ENCODE results near the gene HIF1AN.
"Not testable (repeated sequence)": the region's sequence is repeated elsewhere in the genome, so short reads cannot be mapped to it uniquely, and the experiment has no call there.

Gene HIF1AN

DNA sequence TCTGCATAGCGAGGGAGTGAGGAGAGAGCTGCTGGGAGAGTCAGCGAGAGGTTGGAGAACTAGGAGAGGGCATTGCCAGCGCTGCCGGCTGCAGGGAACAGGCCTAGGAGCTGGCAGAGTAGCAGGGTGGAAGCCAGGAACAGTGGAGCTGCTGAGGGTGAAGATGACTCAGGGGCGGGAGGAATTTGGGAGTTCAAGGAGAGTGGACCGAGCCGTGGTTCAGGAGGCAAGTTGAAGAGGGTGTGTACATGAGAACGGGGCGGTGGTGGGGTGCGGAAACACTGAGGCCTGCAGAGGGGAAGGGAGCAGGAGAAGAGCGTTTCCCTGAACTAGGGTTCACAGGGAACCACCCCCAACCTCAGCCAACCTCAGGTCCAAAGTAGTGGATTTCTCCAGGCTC, 31.5 kb downstream of the HIF1AN start:
- DNase-seq (ENCODE audit: low read depth, low spot score) = no peak

DNA sequence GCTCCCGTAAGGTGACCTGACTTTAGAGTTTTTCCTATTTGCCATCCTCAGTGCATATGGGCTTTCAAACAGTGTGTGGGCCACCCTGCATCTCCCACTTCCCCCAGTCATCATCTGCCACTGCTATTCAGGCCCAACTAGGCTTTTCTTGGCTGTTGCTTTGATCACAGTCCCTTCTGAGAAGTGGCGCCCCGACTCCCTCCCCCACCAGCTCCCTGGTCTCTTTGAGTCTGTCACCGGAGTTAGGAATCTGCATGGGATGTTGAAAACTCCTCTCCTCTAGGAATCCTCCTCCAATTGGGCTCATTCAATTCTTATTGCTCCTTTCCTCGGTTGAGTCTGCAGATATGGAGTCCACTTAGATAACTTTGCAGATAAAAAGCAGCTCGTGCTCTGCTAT, 32.1 kb downstream of the HIF1AN start:
- DNase-seq (ENCODE audit: low read depth, low spot score) = no peak

DNA sequence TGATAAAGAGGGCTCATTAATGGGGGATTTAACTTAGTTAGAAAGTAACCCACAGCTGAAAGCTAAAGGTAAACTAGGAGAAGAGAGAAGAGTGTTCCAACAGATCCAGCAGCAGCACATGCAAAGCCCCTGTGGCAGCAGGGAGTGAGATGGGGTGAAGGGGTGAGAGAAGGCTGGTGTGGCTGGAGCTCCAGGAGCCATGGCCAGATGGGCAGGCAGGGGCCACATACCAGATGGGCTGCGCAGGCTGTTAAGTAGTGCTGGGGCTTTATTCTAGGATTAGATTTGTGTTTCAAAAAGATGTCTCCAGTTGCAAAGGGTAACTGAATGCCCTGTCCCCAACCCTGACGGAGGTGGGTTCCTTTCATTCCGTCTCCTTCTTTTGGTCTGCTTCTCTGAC, 33.2 kb downstream of the HIF1AN start:
- DNase-seq (ENCODE audit: low read depth, low spot score) = no peak

DNA sequence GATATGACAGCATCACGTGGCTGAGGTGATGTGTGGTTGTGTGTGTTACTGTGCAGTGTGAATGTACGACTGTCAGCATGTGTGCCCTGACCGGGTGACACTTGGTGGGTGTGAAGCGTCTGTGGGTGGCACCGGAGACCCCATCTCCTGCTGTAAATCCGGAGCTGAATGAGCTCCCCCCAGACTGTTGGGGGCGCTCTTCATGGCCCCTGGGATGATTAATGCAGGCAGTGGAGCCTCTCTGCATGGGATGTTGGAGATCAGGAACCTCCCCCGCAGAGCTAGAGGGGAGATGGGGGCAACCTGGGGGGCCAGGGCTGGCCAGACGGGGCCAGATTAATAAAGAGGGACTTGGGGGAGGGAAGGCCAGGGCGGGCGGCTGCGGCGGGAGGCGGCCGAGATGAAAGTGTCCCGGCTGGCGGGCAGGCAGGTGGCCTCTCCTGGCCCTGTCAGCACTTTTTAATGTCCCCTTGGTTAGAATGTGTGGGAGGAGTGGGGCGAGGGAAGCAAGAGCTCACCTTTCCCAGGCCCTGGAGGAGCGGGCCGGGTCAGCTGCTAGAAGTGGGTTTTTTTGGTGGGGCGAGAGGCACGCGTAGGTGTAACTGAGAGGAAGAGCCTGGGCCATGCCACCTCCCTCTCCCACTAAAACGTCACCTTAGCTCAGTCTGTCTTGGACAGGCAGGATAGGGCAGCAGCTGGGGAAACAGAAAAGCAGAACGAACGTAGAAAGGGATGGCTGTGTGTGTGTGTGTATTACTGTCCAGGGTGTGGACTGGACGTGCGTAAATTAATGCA, 34.1 kb downstream of the HIF1AN start:
- DNase-seq (ENCODE audit: low read depth, low spot score) = peak; percentile 19

DNA sequence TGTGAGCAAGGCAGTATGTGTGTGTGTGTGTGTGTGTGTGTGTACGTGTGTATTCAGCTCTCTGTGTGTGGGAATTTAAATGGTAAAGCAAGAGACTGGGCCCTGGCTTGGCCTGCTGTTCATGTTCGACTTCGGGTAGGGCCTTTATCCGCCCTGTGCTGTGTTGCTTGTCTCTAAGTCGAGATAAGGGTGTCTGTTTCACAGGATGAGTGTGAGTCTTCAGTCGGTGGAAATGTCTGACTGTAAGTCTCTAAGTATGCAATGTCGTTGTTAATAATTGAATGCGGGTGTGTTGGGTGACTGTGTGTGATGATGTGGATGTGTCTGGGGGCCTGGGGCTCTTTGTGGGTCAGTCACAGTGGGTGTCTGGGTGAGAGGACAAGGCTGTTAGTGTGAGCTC, 34.8 kb downstream of the HIF1AN start:
- no peak for DNase-seq (ENCODE audit: low read depth, low spot score)

DNA sequence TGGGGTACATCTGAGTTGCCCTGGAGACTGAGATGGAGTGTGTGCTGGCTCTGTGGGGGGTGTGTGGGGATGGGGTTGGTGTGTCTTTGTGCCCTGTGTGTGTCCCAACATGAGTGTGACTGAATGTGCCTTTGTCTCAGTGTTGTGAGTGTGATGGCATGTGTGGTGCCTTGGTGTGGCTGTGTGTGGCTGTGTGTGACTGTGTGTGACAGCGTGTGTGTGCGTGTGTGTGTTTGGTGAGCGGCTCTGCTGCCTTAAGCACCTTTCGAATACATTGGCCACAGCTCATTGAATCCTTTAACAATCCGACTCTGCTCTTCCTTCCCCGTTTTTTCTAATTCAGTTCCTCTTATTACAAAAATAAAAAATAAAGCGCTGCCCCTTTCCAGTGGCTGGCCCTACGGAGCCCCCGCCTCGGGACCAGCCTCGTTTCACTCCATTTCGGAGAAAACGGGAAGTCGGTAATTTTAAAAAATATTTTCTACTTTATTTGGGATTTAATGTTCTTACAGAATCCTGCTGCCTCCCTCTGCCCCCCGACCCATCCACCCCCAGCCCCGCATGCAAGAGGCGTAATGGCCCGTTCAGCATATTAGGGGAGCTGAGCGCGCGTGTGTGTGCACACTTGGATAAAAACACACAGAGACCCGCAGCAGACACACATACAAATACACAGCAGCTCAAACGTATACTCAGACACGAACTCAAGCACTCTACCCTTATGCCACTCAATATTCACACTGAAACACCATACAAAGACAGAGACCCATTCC, 35.5 kb downstream of the HIF1AN start:
- no peak for DNase-seq (ENCODE audit: low read depth, low spot score)

DNA sequence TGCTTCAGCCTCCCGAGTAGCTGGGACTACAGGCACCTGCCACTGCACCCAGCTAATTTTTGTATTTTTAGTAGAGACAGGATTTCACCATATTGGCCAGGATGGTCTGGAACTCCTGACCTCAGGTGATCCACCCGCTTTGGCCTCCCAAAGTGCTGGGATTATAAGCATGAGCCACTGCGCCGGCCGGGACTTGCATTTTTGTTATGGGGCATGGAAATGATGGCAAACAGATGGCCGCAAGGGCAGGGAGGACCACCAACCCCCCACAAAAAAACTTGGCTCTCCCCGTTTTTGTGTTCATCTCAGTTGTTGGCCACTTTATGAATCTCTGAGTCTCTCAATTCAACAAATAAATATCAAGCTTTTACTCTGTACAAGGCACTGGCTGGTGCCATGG, 39.4 kb downstream of the HIF1AN start:
- not testable (repeated sequence) for DNase-seq (ENCODE audit: low read depth, low spot score)

DNA sequence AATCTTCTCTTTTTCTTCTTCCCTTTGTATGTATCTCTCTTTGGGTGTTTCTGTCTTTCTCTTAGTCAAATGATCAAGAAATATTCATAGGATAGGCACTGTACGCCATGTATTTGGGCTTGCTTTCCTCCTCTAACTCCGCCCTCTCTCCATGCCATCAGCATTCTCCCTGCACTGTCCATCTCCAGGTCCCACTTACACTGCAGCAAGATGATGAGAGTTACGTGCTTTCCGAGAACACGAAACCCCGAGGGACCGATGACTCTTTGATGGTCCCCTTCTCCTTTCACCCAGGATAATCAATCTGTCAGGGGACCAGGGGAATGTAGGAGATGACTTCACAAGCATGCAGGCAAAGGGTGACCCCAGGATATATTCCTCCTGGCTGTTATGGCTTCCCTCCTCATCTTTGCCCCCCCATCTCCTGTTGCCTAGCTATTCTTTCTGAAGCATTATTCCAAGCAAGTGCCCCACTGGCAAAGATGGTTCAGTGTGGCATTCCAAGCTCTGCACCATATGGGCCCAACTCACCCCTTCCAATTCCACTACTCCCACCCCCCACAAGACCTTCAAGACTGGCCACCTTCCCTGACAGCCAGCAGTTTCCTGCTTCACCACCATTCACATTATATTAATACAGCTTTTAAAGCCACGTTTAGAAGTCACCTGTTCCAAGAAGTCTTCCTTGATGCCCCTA, 40.0 kb downstream of the HIF1AN start:
- DNase-seq (ENCODE audit: low read depth, low spot score) = no peak

DNA sequence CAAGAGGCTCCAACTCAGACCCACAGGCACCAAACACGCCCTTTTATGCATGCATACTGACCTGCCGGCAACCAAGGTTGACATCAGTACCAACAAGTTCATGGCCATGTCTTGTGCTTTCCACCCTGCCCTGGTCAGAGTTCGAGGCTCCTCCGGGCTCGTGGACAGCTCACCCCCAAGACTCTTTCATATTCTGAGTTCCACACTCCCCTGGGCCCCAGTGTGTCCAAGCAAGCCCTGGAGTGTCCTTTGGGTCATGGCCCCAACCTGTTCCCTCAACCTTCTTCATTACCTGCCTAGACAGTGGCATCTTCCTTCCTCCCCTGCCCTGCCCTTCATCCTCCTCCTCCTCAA, 40.5 kb downstream of the HIF1AN start:
- DNase-seq (ENCODE audit: low read depth, low spot score) = no peak

DNA sequence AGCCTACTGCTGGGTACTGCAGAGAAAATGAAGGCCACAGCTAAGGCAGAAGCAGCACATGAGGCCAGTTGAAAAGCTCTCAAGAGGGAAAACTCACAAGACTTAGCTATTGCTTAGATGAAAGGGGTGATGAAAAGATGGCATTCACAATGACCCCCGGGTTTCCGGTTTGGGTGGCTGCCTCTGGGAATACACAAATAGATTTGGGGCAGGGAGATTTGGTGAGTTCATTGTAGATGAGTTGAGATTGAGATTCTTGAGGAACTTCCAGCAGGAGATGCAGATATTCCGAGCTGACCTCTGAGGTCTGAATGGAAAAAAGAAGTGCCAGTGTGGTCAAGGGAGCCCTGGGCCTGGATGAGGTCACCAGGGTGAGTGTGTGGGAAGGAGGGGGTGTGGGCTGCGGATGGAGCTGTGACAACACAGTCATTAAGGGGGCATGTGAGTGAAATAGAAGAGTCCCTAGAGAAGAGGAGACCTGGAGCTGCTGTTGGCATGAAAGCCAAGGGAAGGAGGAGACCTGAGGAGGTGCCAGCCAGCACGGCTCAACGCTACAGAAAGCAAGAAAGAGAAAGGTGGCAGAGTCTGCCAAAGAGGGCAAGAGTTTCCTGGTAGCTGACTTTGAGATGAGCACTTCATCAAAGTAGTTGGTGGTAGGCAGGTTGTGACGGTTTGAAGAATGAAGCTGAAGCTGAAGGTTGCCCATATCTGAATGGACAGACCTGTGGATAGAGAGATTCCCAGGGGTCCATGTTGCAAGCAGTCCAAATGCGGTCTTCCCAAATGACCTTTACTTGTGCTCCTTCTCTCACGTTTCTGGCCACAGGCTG, 43.7 kb downstream of the HIF1AN start:
- no peak for DNase-seq (ENCODE audit: low read depth, low spot score)

DNA sequence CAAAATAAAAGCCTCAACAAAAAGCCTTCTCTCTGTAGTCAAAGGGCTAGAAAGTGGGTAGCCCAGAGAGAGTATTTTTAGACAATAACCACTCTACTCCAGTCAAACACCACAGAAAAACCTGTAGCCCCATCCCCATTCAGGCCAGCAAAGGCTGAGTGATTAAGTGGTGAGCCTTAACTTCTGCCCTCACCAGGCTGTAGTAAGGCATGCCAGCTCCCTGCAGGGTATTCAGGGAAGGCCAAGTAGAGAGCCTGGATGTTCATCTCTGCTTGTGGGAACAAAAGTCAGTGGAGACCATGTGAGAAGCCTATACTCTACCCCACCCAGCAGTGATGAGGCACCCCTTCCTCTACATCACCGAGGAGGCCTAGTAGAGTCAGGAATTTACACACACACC, 51.2 kb downstream of the HIF1AN start:
- no peak for DNase-seq (ENCODE audit: low read depth, low spot score)

DNA sequence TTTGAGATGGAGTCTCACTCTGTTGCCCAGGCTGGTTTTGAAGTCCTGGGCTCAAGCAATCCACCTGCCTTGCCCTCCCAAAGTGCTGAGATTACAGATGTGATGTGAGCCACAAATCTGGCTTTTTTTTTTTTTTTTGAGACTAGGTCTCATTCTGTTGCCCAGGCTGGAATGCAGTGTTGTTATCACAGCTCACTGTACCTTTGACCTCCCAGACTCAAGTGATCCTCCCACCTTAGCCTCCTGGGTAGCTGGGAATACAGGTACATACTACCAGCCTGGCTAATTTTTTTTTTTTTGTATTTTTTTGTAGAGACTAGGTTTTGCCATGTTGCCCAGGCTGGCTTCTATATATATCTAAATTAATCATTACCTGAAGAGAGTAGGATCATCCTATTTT, 62.4 kb downstream of the HIF1AN start:
- DNase-seq (ENCODE audit: low read depth, low spot score) = no peak

DNA sequence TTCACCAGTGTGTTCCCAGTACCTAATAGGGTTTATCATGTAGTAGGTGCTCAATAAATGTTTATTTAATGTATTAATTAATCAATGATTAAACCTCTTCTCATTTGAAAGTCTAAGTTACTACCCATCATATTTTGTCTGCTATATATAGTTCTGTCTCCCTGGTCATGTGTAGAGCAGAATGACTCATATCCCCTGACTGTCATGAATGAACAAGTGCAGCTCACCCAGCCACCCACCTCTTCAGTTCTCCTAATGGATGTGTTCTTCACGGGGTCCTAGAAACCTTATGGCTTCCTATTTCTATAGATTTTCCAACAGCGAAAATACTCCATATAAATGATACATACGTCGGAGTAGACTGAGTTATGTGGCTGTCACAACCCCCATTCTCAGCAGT, 64.5 kb downstream of the HIF1AN start:
- no peak for DNase-seq (ENCODE audit: low read depth, low spot score)

DNA sequence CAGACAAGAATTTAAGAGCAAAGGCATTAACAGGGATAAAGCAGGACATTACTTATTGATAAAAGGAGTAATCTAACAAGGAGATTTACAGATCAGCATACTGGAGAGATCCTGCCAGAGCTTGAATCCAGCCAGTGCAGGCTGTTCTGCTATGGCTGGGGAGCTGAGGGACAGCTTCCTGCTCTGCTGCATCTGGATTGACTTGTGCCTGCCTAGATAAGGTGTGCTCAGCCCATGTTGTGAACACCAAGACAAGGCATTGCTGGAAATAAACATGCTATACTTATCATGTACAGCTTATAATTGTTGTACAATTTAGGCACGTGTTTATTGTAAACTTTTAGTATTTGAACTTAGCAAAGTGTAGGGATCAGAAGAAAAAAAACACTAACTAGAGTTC, 71.7 kb downstream of the HIF1AN start:
- DNase-seq (ENCODE audit: low read depth, low spot score) = no peak

All from ELF-1 (cell line).